ENCODE data around the gene LAMTOR4.

DNA sequence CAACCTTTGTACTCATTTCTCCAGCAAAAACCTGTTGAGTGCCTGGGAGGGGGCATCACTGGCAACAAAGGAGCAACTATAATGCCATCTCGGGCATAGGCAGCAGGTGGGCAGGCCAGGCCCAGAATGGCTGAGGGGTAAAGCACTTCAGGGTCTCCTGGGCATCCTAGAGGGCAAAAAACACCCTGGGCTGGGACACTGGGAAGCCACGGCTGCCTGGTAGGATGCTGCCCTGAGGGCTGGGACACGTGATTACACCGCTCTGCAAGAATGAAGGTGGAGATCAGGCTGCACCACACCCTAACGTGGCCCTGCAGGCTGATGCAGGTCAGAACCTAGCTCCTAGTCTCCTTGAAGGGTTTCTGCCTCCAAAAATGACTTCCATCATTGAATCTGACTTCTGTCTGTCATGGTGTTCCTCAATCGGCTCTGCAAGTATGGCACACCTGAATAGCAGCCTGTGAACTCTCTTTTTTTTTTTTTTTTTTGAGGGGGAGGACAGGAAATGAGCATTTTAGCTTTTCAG, 14.4 kb downstream of the LAMTOR4 start:
- TF ChIP-seq, protein P1, sequence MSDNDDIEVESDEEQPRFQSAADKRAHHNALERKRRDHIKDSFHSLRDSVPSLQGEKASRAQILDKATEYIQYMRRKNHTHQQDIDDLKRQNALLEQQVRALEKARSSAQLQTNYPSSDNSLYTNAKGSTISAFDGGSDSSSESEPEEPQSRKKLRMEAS (IDR thresholded peaks at IDR 0.05), result no peak
- TF ChIP-seq FOXM1 (IDR thresholded peaks at IDR 0.05; ENCODE audit: borderline replicate concordance, low read depth), result no peak
- TF ChIP-seq CREB1 (IDR thresholded peaks at IDR 0.05; ENCODE audit: low read depth), result no peak
- TF ChIP-seq, protein P2, sequence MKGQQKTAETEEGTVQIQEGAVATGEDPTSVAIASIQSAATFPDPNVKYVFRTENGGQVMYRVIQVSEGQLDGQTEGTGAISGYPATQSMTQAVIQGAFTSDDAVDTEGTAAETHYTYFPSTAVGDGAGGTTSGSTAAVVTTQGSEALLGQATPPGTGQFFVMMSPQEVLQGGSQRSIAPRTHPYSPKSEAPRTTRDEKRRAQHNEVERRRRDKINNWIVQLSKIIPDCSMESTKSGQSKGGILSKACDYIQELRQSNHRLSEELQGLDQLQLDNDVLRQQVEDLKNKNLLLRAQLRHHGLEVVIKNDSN (IDR thresholded peaks at IDR 0.05), result peak; percentile 87

Measured in Ishikawa (cell line).